Measurements from ENCODE around the gene ABCA2.

DNA sequence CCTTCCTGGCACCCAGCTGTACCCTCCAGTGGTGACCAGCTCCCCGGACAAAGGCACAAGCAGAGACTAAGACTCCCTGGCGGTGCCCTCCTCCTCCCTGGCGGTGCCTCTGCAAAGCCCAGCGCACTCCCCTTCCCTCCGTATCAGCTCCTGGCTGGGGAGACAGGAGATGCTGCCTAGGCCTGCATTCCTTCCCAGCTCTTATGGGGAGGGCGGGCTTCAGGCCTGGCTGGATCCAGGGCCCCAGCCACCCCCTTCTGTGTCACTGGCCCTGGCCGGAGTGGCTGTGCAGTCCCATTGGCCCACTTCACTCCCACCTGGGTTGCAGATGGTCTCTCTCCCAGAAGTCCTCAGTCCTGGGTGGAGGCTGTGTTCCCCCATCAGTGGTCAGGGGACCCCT is 69.6 kb downstream of the ABCA2 start:
- TF ChIP-seq, protein P1, sequence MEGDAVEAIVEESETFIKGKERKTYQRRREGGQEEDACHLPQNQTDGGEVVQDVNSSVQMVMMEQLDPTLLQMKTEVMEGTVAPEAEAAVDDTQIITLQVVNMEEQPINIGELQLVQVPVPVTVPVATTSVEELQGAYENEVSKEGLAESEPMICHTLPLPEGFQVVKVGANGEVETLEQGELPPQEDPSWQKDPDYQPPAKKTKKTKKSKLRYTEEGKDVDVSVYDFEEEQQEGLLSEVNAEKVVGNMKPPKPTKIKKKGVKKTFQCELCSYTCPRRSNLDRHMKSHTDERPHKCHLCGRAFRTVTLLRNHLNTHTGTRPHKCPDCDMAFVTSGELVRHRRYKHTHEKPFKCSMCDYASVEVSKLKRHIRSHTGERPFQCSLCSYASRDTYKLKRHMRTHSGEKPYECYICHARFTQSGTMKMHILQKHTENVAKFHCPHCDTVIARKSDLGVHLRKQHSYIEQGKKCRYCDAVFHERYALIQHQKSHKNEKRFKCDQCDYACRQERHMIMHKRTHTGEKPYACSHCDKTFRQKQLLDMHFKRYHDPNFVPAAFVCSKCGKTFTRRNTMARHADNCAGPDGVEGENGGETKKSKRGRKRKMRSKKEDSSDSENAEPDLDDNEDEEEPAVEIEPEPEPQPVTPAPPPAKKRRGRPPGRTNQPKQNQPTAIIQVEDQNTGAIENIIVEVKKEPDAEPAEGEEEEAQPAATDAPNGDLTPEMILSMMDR (IDR thresholded peaks at IDR 0.05): no peak
- TF ChIP-seq POLR2A (IDR thresholded peaks at IDR 0.05): no peak
